DOHH2 (cell line): ENCODE data around the gene NIN.

Experiments used
- H3F3A ChIP-seq: fragments of 200-600 bp; sonication (generic), shearing (Covaris generic); 2 replicates; pipeline ENCODE4 v1.6.0; 2016; ENCODE audit warnings: antibody characterized with exemption, mild to moderate bottlenecking; ENCODE audit not compliant: control insufficient read depth, insufficient read depth
- H3K27ac ChIP-seq: fragments of 200-600 bp; sonication (generic); 2 replicates; pipeline ENCODE4 v1.5.1; 2014; ENCODE audit warnings: low read depth, mild to moderate bottlenecking, low read length, moderate library complexity
- H3K27me3 ChIP-seq: fragments of 200-600 bp; sonication (generic); 2 replicates; pipeline ENCODE4 v1.6.1; 2014; ENCODE audit warnings: mild to moderate bottlenecking, low read length, mixed read lengths; ENCODE audit not compliant: control insufficient read depth
- H3K36me3 ChIP-seq: fragments of 200-600 bp; sonication (generic); 2 replicates; pipeline ENCODE4 v1.6.1; 2014; ENCODE audit warnings: mild to moderate bottlenecking, low read length, moderate library complexity, mixed read lengths; ENCODE audit not compliant: control insufficient read depth
- H3K4me1 ChIP-seq: fragments of 200-600 bp; sonication (generic); 2 replicates; pipeline ENCODE4 v1.6.1; 2014; ENCODE audit warnings: mild to moderate bottlenecking, low read length, mixed read lengths; ENCODE audit not compliant: control insufficient read depth
- H3K4me2 ChIP-seq: fragments of 200-600 bp; sonication (generic); 2 replicates; pipeline ENCODE4 v1.6.0; 2014; ENCODE audit warnings: mild to moderate bottlenecking, low read length, moderate library complexity
- H3K4me3 ChIP-seq: fragments of 200-600 bp; sonication (generic); 2 replicates; pipeline ENCODE4 v1.5.1; 2014; ENCODE audit warnings: mild to moderate bottlenecking, low read length, mixed read lengths
- H3K79me2 ChIP-seq: fragments of 200-600 bp; sonication (generic); 2 replicates; pipeline ENCODE4 v1.6.1; 2014; ENCODE audit warnings: mild to moderate bottlenecking, low read length, mixed read lengths; ENCODE audit not compliant: control insufficient read depth
- H3K9me2 ChIP-seq: fragments of 200-600 bp; sonication (generic); replicated peaks from 2 replicates; pipeline ENCODE4 v1.6.1; 2014; ENCODE audit warnings: mild to moderate bottlenecking, low read length, mixed read lengths; ENCODE audit not compliant: control insufficient read depth
- H3K9me3 ChIP-seq: fragments of 200-600 bp; sonication (generic); 2 replicates; pipeline ENCODE4 v1.6.1; 2014; ENCODE audit warnings: antibody characterized with exemption, low read length, mixed read lengths; ENCODE audit not compliant: control insufficient read depth, insufficient read depth
- H4K20me1 ChIP-seq: fragments of 200-600 bp; sonication (generic); 2 replicates; pipeline ENCODE4 v1.6.0; 2014; ENCODE audit warnings: low read depth, mild to moderate bottlenecking, antibody characterized with exemption, low read length, moderate library complexity; ENCODE audit not compliant: control insufficient read depth, insufficient read depth
- CTCF ChIP-seq: fragments of 200-600 bp; sonication (generic); IDR thresholded peaks from one replicate; pipeline ENCODE4 v1.5.1; 2014; ENCODE audit warnings: antibody characterized with exemption, mild to moderate bottlenecking, low read depth, low read length; ENCODE audit not compliant: poor library complexity, severe bottlenecking
- EZH2phosphoT487 ChIP-seq: fragments of 200-600 bp; sonication (generic); IDR thresholded peaks from 2 replicates; pipeline ENCODE4 v1.6.1; 2017; ENCODE audit warnings: borderline replicate concordance, mild to moderate bottlenecking, antibody characterized with exemption, low read length, moderate library complexity, mixed read lengths

NIN gene

GRCh38 chr14:50839048-50839447 lies 8.1 kb upstream of the NIN start:
- no peaks in the 10 kb centered on the region for H4K20me1 ChIP-seq
- H3K27ac ChIP-seq: no peak overlapping the region
- H3F3A ChIP-seq: no peaks in the 10 kb centered on the region
- no peaks in the 10 kb centered on the region for H3K79me2 ChIP-seq
- no peak for TF ChIP-seq EZH2phosphoT487
- no peak for TF ChIP-seq CTCF
- no peaks in the 10 kb centered on the region for H3K27me3 ChIP-seq
- peaks cover 9% of the 10 kb centered on the region for H3K4me1 ChIP-seq
- no peaks in the 10 kb centered on the region for H3K9me2 ChIP-seq
- H3K9me3 ChIP-seq: no peaks in the 10 kb centered on the region
- no peak overlapping the region for H3K4me2 ChIP-seq
- no peak overlapping the region for H3K4me3 ChIP-seq
- no peaks in the 10 kb centered on the region for H3K36me3 ChIP-seq

- peaks cover 9% of the 10 kb centered on the region for H3K4me1 ChIP-seq
- H3K4me3 ChIP-seq: no peak overlapping the region
- no peaks in the 10 kb centered on the region for H3F3A ChIP-seq
- no peak overlapping the region for H3K4me2 ChIP-seq
- no peak overlapping the region for H3K27ac ChIP-seq
- H3K27me3 ChIP-seq: no peaks in the 10 kb centered on the region
- no peaks in the 10 kb centered on the region for H3K79me2 ChIP-seq
- H3K36me3 ChIP-seq: no peaks in the 10 kb centered on the region
- H3K9me3 ChIP-seq: no peaks in the 10 kb centered on the region
- H3K9me2 ChIP-seq: no peaks in the 10 kb centered on the region
- H4K20me1 ChIP-seq: no peaks in the 10 kb centered on the region
- TF ChIP-seq CTCF: no peak
- TF ChIP-seq EZH2phosphoT487: no peak
Measured at GRCh38 chr14:50837850-50838470, 7.0 kb upstream of the NIN start.

DNA sequence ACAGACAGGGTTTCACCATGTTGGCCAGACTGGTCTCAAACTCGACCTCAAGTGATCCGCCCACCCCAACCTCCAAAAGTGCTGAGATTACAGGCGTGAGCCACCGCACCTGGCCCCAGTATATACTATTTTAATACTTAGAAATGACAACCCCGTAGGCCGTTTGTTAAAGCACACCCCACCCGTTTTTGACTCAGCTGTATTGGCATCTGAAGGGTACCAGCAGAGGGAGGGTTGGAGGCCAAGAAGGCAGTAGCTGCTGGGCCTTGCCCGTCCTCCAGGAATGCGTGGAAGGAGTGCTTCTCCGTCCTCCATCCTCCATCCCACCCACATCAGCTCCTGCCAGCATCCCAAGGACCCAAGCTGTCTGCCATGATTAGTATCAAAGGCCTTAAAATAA lies 6.3 kb upstream of the NIN start:
- H3K79me2 ChIP-seq: no peaks in the 10 kb centered on the region
- TF ChIP-seq CTCF: no peak
- no peak for TF ChIP-seq EZH2phosphoT487
- no peaks in the 10 kb centered on the region for H3K36me3 ChIP-seq
- H3K27ac ChIP-seq: no peak overlapping the region
- H4K20me1 ChIP-seq: no peaks in the 10 kb centered on the region
- no peaks in the 10 kb centered on the region for H3K9me2 ChIP-seq
- H3K4me2 ChIP-seq: no peak overlapping the region
- no peaks in the 10 kb centered on the region for H3K27me3 ChIP-seq
- no peaks in the 10 kb centered on the region for H3F3A ChIP-seq
- H3K4me1 ChIP-seq: peaks cover 9% of the 10 kb centered on the region
- H3K4me3 ChIP-seq: no peak overlapping the region
- no peaks in the 10 kb centered on the region for H3K9me3 ChIP-seq
